Adipocyte (in vitro differentiated cells): ENCODE results near the gene FMNL2.
A peak's percentile ranks its signal among the peaks of the same experiment; 100 is the strongest.

Experiments
- DNase-seq: peaks from one replicate; pipeline ENCODE4 v3.0.0-alpha.2; 2015; ENCODE audit warnings: low read depth
- H3K27me3 ChIP-seq: replicated peaks from 2 replicates; pipeline ENCODE4 v1.7.0; 2013; ENCODE audit warnings: mild to moderate bottlenecking, low read length, moderate library complexity; ENCODE audit not compliant: control insufficient read depth, insufficient read depth
- H3K36me3 ChIP-seq: 2 replicates; pipeline ENCODE4 v1.7.0; 2013; ENCODE audit warnings: low read length, mild to moderate bottlenecking, moderate library complexity; ENCODE audit not compliant: control insufficient read depth, insufficient read depth, severe bottlenecking
- H3K4me1 ChIP-seq: 2 replicates; pipeline ENCODE4 v1.7.0; 2013; ENCODE audit warnings: mild to moderate bottlenecking, low read length, moderate library complexity; ENCODE audit not compliant: control insufficient read depth, insufficient read depth
- H3K4me3 ChIP-seq: 2 replicates; pipeline ENCODE4 v1.7.0; 2013; ENCODE audit warnings: mild to moderate bottlenecking, low read length, moderate library complexity
- H3K9ac ChIP-seq: 2 replicates; pipeline ENCODE4 v1.7.0; 2013; ENCODE audit warnings: mild to moderate bottlenecking, low read length, moderate library complexity
- H3K9me3 ChIP-seq: 2 replicates; pipeline ENCODE4 v1.7.0; 2013; ENCODE audit warnings: mild to moderate bottlenecking, low read length, moderate library complexity; ENCODE audit not compliant: control insufficient read depth

The FMNL2 gene

DNA sequence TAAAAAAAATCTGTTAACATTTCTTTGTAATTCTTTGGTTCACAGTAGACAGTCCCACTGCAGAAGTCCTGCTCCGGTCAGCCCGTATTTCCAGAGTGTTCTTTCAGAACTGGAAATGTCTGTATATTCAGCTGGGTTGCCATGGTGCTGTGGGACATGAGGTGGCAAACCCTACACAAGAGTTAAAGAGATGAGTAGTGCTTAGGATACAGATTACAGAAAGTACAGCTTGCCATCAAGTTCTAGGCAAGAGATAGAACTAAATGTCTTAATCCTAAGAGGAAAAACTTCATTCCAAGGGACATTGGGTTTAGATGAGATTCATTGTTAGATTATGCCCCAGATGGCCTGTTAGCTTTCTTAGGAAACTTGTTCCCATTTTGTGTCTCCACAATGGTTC is 60.1 kb downstream of the FMNL2 start:
- peak overlapping the region; percentile 76 for H3K4me3 ChIP-seq
- H3K4me1 ChIP-seq: peaks cover 25% of the 10 kb centered on the region
- H3K9me3 ChIP-seq: no peaks in the 10 kb centered on the region
- H3K36me3 ChIP-seq: no peaks in the 10 kb centered on the region
- no peaks in the 10 kb centered on the region for H3K27me3 ChIP-seq
- no peak for DNase-seq
- peak overlapping the region; percentile 57 for H3K9ac ChIP-seq

DNA sequence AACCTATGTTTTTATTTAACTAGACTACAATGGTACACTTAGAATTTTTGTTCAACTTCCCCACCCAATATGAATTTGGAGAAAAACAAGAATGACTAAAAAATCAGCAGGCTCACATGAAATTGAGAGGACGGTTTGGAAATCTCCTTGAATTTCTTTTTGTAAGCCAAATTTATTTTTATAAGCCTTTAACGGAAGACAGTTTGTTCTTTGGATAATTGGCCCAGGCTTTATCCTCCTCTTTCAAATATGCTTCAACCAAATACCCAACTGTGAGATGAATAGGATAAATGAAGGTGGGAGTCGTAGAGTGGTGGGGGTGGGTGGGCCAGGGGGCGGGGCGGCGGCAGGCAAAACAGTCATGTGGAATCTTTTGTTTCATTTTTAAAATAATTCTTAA is 60.6 kb downstream of the FMNL2 start:
- H3K4me3 ChIP-seq: peak overlapping the region; percentile 76
- H3K9ac ChIP-seq: peak overlapping the region; percentile 73
- H3K27me3 ChIP-seq: no peaks in the 10 kb centered on the region
- peak; percentile 63 for DNase-seq
- peaks cover 25% of the 10 kb centered on the region for H3K4me1 ChIP-seq
- H3K36me3 ChIP-seq: no peaks in the 10 kb centered on the region
- no peaks in the 10 kb centered on the region for H3K9me3 ChIP-seq

DNA sequence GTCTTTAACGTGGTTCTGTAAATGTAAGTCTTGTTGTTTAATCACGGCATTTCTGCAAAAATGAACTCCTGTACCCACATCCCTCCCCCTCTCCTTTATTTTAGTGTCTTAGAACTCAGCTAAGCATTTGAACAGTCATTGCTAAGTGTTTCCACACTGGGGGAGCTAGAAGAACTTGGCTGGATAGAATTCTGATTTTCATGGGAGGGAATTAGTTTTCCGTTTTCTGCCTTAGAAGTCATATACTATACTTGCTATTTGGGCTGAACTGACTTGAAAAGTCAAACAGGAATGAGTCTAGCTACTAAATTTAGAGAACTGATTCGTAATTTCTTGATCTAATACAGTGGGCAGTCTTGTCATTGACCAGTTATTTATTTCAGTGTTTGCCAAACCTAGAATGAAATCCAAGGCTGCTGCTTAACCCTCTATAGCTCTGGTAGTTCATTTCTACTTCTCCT is 61.1 kb downstream of the FMNL2 start:
- peaks cover 25% of the 10 kb centered on the region for H3K4me1 ChIP-seq
- DNase-seq: peak; percentile 70
- peak overlapping the region; percentile 76 for H3K4me3 ChIP-seq
- H3K27me3 ChIP-seq: no peaks in the 10 kb centered on the region
- H3K9ac ChIP-seq: peak overlapping the region; percentile 73
- H3K9me3 ChIP-seq: no peaks in the 10 kb centered on the region
- no peaks in the 10 kb centered on the region for H3K36me3 ChIP-seq

DNA sequence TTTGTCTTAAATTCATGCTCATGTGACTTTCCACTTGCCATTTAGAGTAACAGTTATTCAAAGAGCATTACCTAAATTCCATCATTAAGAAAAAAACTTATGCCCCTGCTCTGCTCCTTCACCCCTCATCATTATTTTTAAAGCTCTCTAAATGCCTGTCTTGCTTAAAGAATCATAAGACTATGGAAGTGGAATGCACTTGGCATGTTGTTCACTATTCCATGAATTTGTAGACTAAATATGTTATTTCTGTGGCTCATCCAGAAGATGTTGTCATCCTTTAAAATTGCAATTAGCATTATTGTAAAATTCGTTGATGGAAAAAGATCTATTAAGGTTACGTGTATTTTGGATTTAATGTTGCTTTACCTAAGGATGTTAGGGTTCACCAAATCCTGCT is 61.8 kb downstream of the FMNL2 start:
- DNase-seq: peak; percentile 57
- H3K4me1 ChIP-seq: peaks cover 25% of the 10 kb centered on the region

DNA sequence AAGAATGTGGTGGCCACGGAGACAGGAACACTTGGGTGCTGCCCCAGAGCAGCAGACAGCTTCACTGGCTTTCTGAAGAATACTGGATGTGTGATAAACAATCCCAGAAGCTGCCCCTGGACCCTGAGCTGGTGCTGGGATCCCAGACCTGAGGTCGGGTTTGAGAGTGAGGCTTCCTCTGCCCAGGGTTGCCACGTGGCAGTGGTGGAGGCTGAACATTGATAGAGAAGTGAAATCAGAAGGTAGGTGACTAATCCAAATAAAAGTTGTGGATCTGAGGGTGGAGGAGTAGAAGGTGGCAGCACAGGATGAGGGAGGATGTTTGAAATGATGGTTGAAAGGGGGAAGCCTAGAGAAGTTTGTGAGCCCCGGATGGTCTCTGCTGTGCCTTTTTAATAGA is 64.0 kb downstream of the FMNL2 start:
- Histone ChIP-seq H3K27me3 (no peaks in the 10 kb centered on the region), H3K4me3 (no peak overlapping the region), H3K4me1 (peaks cover 25% of the 10 kb centered on the region), H3K9me3 (no peaks in the 10 kb centered on the region), H3K9ac (no peak overlapping the region), H3K36me3 (no peaks in the 10 kb centered on the region)
- DNase-seq: no peak

More for the DNA sequence above, 61.8 kb downstream of the FMNL2 start:
- no peaks in the 10 kb centered on the region for H3K9me3 ChIP-seq
- H3K4me3 ChIP-seq: peak overlapping the region; percentile 76
- H3K27me3 ChIP-seq: no peaks in the 10 kb centered on the region
- H3K9ac ChIP-seq: peak overlapping the region; percentile 73
- no peaks in the 10 kb centered on the region for H3K36me3 ChIP-seq

DNA sequence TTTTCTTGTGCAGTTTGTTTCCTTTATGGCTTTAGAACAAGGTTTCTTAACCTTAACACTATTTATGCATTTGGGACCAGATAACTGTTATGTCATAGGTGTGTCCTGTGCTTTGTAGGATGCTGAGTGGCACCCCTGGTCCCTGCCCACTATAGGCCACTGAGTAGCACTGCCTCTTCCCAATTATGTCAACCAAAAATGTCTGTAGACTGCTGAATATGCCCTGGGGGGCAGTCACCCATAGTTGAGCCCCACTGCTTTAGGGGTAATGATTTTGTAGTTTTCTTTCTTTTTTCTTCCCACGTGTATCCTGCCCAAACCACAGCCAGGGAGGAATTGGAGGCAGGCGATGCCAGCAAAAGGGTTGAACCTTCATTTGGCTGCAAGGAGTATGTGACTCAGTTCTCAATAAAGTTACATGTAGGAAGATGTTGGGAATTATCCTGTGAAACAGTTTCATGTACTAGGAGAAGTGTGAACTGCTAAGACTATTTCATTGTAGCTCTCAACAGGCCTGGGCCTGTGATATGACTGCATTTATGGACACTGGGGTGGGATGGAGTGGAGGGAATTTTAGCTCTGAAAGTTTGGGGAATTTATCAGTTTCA is 65.7 kb downstream of the FMNL2 start:
- H3K9me3 ChIP-seq: no peaks in the 10 kb centered on the region
- H3K9ac ChIP-seq: no peak overlapping the region
- peaks cover 22% of the 10 kb centered on the region for H3K4me1 ChIP-seq
- no peaks in the 10 kb centered on the region for H3K27me3 ChIP-seq
- H3K4me3 ChIP-seq: no peak overlapping the region
- DNase-seq: no peak
- no peaks in the 10 kb centered on the region for H3K36me3 ChIP-seq

DNA sequence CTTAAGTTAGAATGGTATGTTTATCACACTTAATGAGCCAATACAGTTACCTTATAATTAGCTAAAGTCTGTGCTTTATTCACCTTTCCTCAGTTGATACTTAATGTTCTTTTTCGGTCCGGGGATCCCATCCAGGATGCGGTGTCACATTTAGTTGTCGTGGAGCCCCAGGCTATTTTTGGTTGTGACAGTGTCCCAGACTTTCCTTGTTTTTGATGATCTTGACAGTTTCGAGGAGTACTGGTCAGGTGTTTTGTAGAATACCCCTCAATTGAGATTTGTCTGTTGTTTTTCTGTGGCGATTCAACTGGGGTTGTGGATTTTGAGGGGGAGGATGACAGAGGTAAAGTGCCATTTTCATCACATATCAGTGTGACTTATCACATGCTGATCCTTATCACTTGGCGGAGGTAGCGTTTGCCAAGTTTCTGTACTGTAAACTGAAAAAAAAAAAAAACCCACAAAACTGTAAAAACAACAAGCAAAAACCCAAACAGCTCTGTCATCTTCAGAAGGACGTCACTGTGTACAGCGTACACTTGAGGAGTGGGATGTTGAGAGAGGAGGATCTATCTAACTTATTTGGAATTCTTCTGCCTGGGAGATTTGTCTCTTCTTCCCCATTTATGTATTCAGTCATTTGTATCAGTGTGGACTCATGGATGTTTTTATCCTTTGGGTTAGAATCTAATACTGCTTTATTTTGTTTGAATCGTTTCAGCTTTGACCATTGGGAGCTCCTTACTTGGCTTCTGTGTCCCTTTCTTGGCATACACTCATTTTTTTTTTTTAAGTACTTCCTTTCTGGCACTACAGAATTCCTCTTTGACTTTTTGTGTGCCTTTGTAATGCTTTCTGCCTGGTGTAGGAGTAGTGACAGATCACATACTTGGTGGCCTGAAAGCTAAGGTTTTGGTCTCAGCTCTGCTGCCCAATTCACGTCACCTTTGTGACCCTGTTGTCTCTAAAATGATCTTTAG is 68.1 kb downstream of the FMNL2 start:
- DNase-seq: no peak

DNA sequence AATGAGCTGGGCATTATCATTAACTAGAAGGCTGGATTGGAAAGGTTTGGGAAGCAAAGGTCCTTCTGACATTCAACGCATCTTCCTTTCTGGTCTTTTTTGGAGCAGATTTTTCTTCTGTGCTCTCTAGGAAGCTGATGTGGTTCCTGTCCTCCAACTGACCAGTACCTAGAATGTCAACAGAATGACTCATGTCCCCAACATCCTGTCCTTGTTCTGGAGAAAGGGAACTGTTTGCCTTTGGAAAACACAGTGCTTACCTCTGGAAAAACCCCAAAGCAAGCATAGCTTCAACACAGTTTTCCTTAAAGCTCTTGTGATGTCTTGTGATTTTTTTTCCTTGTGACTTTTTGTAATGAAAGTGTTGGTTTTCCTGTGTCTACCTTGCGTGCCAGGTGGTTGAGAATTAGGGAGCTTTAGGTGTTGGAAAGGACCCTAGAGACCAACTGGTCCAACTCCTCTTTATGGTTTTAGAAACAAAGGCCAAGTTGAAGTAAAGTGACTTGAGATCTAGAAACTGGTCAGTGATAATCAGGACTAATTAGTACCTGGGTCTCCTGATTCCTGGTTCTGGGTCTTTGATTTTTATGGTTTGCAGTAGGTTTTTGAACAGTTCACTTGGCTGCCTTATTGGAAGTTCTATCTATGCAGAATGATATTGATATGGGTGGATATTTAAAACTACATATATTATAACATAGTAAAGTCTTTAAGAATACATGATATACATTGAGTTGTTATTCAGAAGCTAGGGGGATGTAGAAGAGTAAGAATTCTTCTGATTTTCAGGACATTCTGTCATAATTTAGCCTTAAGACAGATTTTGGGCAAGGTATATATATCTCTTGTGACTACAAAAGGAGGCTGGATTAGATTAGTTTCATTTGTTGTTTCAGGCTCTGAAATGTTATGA is 70.5 kb downstream of the FMNL2 start:
- Histone ChIP-seq H3K36me3 (no peaks in the 10 kb centered on the region), H3K9me3 (no peaks in the 10 kb centered on the region), H3K4me1 (peaks cover 29% of the 10 kb centered on the region), H3K27me3 (no peaks in the 10 kb centered on the region), H3K9ac (no peak overlapping the region), H3K4me3 (no peak overlapping the region)
- DNase-seq: no peak

More for the DNA sequence above, 68.1 kb downstream of the FMNL2 start:
- Histone ChIP-seq H3K36me3 (no peaks in the 10 kb centered on the region), H3K27me3 (no peaks in the 10 kb centered on the region), H3K9me3 (no peaks in the 10 kb centered on the region), H3K9ac (no peak overlapping the region), H3K4me1 (peaks cover 23% of the 10 kb centered on the region), H3K4me3 (no peak overlapping the region)

DNA sequence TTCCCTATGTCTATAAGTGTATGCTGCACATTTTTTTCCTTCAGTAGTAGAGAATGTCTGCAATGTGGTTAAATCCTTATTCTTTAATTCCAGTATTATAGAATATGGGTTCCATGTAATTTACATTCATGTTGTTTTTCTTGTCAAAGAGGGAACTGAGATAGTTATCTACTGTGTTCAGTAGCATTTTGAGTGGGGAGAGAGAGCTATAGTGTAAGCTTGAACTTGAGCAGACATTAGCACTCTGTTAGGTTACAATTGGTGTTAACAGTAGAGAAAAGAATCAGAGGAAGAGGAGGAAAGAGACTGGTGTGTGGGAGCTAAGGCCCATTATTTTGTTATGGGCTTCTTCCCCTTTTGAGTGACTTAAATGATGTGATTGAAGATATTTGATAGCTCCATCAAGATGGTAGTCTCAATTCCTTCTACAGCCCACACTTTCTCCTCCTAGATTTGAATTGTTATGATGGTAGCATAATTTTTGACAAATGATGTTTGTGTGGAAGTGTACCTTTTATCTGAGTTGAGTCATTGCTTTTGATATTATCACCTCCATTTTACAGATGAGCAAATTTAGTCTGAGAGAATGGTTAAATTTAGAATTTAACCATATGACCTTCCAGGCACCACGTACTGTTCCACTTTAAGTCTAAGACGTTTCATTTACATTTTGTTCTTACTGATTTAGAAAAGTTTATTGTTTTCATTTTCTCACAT is 71.3 kb downstream of the FMNL2 start:
- DNase-seq: no peak
- Histone ChIP-seq H3K4me3 (no peak overlapping the region), H3K9me3 (no peaks in the 10 kb centered on the region), H3K4me1 (peaks cover 33% of the 10 kb centered on the region), H3K27me3 (no peaks in the 10 kb centered on the region), H3K9ac (no peak overlapping the region), H3K36me3 (no peaks in the 10 kb centered on the region)

DNA sequence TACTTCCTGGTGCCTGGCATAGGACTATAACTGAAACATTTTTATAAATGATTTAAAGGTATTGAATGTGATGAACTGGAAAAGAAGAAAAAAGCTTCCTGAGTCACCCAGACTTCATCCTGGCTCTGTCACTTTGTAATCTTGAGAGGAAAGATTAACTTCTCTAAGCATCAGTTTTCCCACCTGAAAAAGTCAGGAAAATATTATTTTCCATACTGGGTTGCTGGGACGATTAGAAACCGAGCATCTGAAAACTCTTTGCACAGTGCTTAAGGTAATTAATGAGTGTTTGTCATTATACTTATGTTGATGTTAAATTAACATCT is 71.8 kb downstream of the FMNL2 start:
- Histone ChIP-seq H3K9ac (peak overlapping the region; percentile 52), H3K36me3 (no peaks in the 10 kb centered on the region), H3K4me1 (peaks cover 33% of the 10 kb centered on the region), H3K4me3 (peak overlapping the region; percentile 75), H3K27me3 (no peaks in the 10 kb centered on the region), H3K9me3 (no peaks in the 10 kb centered on the region)
- DNase-seq: no peak
